Activated CD8-positive, alpha-beta T cell treated with anti-CD3 and anti-CD28 coated beads for 36 hours (primary cell): Measurements from ENCODE around the gene TPM4. TPM values are rescaled to one million over a fixed set of nuclear protein-coding genes. Genes with fewer than 3 reads are reported as not detected.

Experiments
- ATAC-seq: fragments of 200-7000 bp; cut with Tn5 transposase; one replicate; pipeline ENCODE4 v1.10.0; 2021; ENCODE audit warnings: mild to moderate bottlenecking, moderate library complexity
- CTCF ChIA-PET: fragments of 350-600 bp; sonication (Branson Sonifier 250); formaldehyde crosslinking; loops from one replicate; lab custom pipeline; 2021; ENCODE audit warnings: antibody characterized with exemption; lab: Charles Lee
- POLR2A ChIA-PET: fragments of 350-600 bp; sonication (Branson Sonifier 250); formaldehyde crosslinking; loops from one replicate; lab custom pipeline; 2021; ENCODE audit warnings: antibody characterized with exemption; lab: Charles Lee
- DNase-seq: peaks from one replicate; pipeline ENCODE4 v3.0.0-alpha.2; 2020
- H3K27ac Mint-ChIP-seq: one replicate; pipeline ENCODE4 v1.8.0; 2021; ENCODE audit warnings: mild to moderate bottlenecking, mixed read lengths
- H3K27me3 Mint-ChIP-seq: one replicate; pipeline ENCODE4 v1.8.0; 2021; ENCODE audit warnings: mixed read lengths
- H3K36me3 Mint-ChIP-seq: one replicate; pipeline ENCODE4 v1.8.0; 2021; ENCODE audit warnings: low read depth, mixed read lengths
- H3K4me1 Mint-ChIP-seq: one replicate; pipeline ENCODE4 v1.8.0; 2021; ENCODE audit warnings: low read depth, mixed read lengths
- H3K4me3 Mint-ChIP-seq: one replicate; pipeline ENCODE4 v1.8.0; 2021; ENCODE audit warnings: mild to moderate bottlenecking, moderate library complexity, mixed read lengths
- H3K9me3 Mint-ChIP-seq: one replicate; pipeline ENCODE4 v1.8.0; 2021; ENCODE audit warnings: mixed read lengths
- intact Hi-C: fragments of 100-400 bp; cut with micrococcal nuclease; formaldehyde crosslinking; loops from one replicate; pipeline ENCODE4 v1.10.0; 2022
- total RNA-seq, 2 experiments: library from RNA; stranded (reverse); gene quantifications; one replicate each; pipeline ENCODE4 v1.2.3, GENCODE V29; 2021
- TF ChIP-seq, protein P1 (sequence below): fragments of 200-600 bp; IDR thresholded peaks from one replicate; pipeline ENCODE4 v1.8.0; 2022; ENCODE audit warnings: antibody characterized with exemption, mild to moderate bottlenecking

Gene TPM4
- total RNA-seq, 2 experiments from 2014 or later: 230 to 232 TPM

GRCh38 chr19:16037424-16038195 lies 38.7 kb upstream of the TPM4 start:
- POLR2A ChIA-PET: no interaction called here
- DNase-seq: no peak
- intact Hi-C loops: no loop called here

GRCh38 chr19:16038196-16038695 lies 38.0 kb upstream of the TPM4 start:
- Mint-ChIP-seq H3K9me3 (no peaks in the 10 kb centered on the region), H3K27ac (no peak overlapping the region), H3K4me3 (no peak overlapping the region), H3K27me3 (no peaks in the 10 kb centered on the region), H3K4me1 (peaks cover 9% of the 10 kb centered on the region), H3K36me3 (no peaks in the 10 kb centered on the region)
- TF ChIP-seq, protein P1, sequence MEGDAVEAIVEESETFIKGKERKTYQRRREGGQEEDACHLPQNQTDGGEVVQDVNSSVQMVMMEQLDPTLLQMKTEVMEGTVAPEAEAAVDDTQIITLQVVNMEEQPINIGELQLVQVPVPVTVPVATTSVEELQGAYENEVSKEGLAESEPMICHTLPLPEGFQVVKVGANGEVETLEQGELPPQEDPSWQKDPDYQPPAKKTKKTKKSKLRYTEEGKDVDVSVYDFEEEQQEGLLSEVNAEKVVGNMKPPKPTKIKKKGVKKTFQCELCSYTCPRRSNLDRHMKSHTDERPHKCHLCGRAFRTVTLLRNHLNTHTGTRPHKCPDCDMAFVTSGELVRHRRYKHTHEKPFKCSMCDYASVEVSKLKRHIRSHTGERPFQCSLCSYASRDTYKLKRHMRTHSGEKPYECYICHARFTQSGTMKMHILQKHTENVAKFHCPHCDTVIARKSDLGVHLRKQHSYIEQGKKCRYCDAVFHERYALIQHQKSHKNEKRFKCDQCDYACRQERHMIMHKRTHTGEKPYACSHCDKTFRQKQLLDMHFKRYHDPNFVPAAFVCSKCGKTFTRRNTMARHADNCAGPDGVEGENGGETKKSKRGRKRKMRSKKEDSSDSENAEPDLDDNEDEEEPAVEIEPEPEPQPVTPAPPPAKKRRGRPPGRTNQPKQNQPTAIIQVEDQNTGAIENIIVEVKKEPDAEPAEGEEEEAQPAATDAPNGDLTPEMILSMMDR: no peak
- DNase-seq (no peak), ATAC-seq (no peak)
- POLR2A ChIA-PET: no interaction called here
- CTCF ChIA-PET: no interaction called here
- intact Hi-C loops: no loop called here

More at GRCh38 chr19:16037424-16038195, 38.7 kb upstream of the TPM4 start:
- TF ChIP-seq, protein P1: no peak
- no peaks in the 10 kb centered on the region for H3K27me3 Mint-ChIP-seq
- CTCF ChIA-PET: no interaction called here
- no peak overlapping the region for H3K4me3 Mint-ChIP-seq
- H3K4me1 Mint-ChIP-seq: peaks cover 9% of the 10 kb centered on the region
- H3K9me3 Mint-ChIP-seq: no peaks in the 10 kb centered on the region
- ATAC-seq: no peak
- H3K36me3 Mint-ChIP-seq: no peaks in the 10 kb centered on the region
- no peak overlapping the region for H3K27ac Mint-ChIP-seq

DNA sequence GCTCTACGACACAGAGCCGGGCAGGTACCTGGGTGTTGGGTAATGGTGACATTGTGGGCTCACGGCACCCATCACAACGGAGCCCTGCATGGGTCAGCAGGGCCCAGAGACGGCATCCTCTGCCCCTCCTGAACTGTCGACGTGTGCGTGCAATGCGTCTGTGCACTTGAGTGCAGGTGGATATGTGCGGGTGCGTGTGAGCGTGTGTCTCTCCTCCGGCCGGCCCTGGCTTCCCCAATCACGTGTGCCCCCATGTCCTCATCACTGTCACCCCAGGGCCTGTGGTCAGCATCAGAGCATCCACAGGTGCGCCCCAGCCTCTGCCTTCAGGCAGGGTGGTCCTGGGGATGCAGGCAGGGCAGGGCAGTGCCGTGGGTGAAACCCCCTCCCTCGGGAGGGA lies 37.2 kb upstream of the TPM4 start:
- H3K36me3 Mint-ChIP-seq: no peaks in the 10 kb centered on the region
- H3K4me3 Mint-ChIP-seq: no peak overlapping the region
- no peaks in the 10 kb centered on the region for H3K27me3 Mint-ChIP-seq
- H3K27ac Mint-ChIP-seq: no peak overlapping the region
- ATAC-seq (no peak), DNase-seq (no peak)
- CTCF ChIA-PET: no interaction called here
- TF ChIP-seq, protein P1: no peak
- peaks cover 9% of the 10 kb centered on the region for H3K4me1 Mint-ChIP-seq
- no peaks in the 10 kb centered on the region for H3K9me3 Mint-ChIP-seq
- POLR2A ChIA-PET: no interaction called here
- intact Hi-C loops: no loop called here

DNA sequence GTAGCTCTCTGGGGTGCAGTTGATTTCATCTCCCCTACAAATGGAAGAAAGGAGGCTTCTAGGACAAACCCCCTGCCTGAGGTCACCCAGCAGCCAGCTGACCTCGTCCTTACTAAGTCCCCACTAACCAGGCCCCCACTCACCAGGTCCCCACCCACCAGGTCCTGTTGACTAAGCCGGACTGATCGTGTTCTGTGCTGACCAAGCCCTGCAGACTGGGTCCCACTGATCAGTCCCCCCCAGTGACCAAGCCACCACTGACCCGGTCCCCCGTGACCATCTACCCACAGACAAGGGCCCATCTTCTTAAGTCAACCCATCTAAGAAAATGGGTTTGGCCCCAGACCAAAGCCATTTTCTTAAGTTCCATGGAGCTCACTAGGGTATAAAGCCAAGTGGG lies 36.8 kb upstream of the TPM4 start:
- Mint-ChIP-seq H3K9me3 (no peaks in the 10 kb centered on the region), H3K27me3 (no peaks in the 10 kb centered on the region), H3K4me3 (no peak overlapping the region), H3K27ac (no peak overlapping the region), H3K36me3 (no peaks in the 10 kb centered on the region), H3K4me1 (peaks cover 9% of the 10 kb centered on the region)
- DNase-seq (no peak), ATAC-seq (no peak)
- TF ChIP-seq, protein P1: no peak
- CTCF ChIA-PET: no interaction called here
- POLR2A ChIA-PET: no interaction called here
- intact Hi-C loops: no loop called here

GRCh38 chr19:16040642-16041041 lies 35.7 kb upstream of the TPM4 start:
- POLR2A ChIA-PET: interaction anchor here (1.2 kb wide), 1 partner anchor 116 kb away, joined by 3 read pairs; no protein-coding TSS in a partner anchor
- intact Hi-C loops: no loop called here

More at GRCh38 chr19:16040642-16041041, 35.7 kb upstream of the TPM4 start:
- no peak overlapping the region for H3K27ac Mint-ChIP-seq
- TF ChIP-seq, protein P1: no peak
- H3K4me1 Mint-ChIP-seq: peaks cover 9% of the 10 kb centered on the region
- H3K27me3 Mint-ChIP-seq: no peaks in the 10 kb centered on the region
- no peak for DNase-seq
- no peaks in the 10 kb centered on the region for H3K36me3 Mint-ChIP-seq
- H3K9me3 Mint-ChIP-seq: no peaks in the 10 kb centered on the region
- no peak overlapping the region for H3K4me3 Mint-ChIP-seq
- CTCF ChIA-PET: interaction anchor here (0.6 to 3.7 kb wide), 35 partner anchors 8 to 413 kb away, joined by 3 to 61 read pairs (median 6); partner anchors contain the start of genes AP1M1, FAM32A, HSH2D and RAB8A
- ATAC-seq: no peak
